NCI-H460 (cell line): ENCODE data around the gene APOD. TPM values are rescaled to one million over a fixed set of nuclear protein-coding genes. Genes with fewer than 3 reads are reported as not detected.
"Not testable (repeated sequence)": the region's sequence is repeated elsewhere in the genome, so short reads cannot be mapped to it uniquely, and the experiment has no call there.

Experiments used
- DNase-seq: peaks from one replicate; pipeline ENCODE4 v3.0.0-alpha.2; 2016; ENCODE audit warnings: low read depth; ENCODE audit errors: extremely low read depth
- polyA plus RNA-seq: library from polyadenylated mRNA; depleted of rRNA; stranded (reverse); fragments of >200 nt; gene quantifications from 2 replicates; pipeline ENCODE4 v1.2.3, GENCODE V29; 2014; cell fraction: nucleus; rRNA removed
- total RNA-seq: library from RNA; depleted of rRNA; stranded (reverse); fragments of >200 nt; shearing (Covaris generic); gene quantifications from 2 replicates; pipeline ENCODE4 v1.2.3, GENCODE V29; 2014; rRNA removed

APOD gene
- total RNA-seq = 0.15 TPM in 1 of 2 replicates, not detected in the other
- not detected in 2 replicates for polyA plus RNA-seq

DNA sequence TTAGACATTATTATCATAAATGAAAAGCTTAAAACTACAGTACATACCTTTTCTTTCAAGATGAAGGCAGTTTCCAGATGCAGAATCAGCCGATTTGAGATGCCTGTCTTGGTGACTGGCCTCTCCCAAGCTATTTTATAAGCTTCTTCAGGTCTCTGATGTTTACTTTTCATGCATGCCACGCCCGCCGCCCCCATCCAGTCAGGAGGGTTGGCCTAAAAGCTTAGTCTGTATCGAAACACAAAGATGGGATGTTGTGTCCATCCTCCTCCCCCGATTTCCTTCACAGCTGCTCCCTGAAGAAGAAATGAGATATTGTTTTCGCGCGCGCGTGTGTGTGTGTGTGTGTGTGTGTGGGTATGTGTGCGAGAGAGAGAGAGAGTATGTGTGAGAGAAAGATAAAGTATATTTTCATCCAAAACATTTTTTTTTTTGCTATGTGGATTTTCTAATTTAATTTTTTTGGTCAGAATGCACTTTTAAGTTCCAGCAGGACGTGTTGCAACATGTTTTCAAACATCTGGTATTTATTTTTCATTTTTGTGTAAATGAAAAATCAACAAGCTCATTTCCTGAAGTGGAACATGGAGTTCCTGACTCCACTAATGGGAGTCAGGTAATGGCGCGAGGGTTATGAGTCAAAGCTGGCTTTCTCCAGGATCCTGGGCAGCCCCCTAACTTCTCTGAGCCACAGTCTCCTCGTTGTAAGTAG lies at the start of gene APOD:
TSS of gene APOD (minus strand) at position 110 of the 712 bp plus-strand sequence. CDS start 4,479 bp downstream, outside the sequence.
- DNase-seq = no peak

DNA sequence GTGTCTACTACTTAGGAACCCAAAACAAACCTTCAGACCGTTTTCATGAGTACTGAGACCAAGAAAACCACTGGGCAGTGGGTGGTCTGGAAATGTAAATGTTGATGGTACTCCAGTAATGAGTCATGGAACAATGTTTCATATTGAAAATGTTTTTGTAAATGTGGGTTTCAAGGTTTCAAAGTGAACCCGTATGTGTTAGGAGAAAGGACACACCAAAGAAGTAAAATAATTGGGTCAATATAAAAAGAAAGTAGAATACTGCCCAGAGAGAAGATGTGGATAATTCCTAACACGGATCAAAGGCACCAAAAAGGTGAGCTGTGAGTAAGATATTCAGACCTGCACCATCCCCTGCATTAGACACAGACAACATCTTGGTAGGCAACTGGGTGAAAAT lies 49.6 kb upstream of the APOD start:
- DNase-seq = not testable (repeated sequence)

DNA sequence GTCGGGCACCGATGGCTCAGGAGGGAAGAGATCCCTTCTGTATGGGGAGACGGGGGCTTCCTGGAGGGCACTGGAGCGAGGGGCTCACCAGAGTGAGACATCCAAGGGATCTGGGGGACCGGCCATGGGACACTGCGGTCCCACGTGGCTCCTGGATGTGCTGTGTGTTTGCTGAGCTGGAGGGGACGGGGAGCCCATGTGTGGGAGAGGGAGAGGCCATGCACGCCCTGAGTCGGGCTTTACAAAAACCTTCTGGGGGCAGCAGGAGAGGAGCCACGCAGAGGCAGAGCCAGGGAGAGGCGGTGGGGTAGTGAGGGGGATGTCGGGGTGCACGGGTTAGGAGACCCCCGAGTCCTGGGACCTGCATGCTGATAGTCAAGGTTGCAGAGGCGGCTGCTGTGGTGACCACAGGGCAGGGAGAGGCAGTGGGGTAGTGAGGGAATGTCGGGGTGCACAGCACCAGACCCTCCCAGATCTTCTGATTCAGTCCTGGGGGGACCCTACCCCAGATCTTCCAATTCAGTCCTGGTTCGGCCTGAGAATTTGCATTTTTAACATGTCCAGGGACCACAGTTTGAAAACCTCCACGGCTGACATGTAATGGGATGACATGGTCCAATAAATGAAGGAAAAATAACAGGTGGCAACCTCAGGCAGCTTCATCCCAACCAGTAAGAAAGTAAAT lies 48.9 kb upstream of the APOD start:
- not testable (repeated sequence) for DNase-seq

DNA sequence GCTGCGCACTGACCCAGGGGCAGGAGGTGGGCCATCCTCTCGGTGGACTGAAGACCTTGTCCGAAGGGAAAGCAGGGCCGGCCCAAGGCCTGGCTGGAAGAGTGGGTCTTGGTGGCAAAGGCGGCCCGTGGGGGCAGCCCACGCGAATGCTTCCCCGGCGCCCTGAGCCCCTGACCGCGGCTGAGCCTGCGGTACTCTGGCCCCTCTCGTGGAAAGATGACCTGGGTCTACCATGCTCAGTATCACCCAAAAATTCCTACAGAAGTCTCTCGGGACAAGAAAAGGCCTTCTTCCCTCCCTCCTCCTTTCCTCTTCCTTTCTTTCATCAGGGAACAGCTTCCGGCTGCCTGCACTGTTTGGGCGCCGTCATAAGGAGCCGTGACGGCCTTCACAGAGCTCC lies 48.3 kb upstream of the APOD start:
- not testable (repeated sequence) for DNase-seq

DNA sequence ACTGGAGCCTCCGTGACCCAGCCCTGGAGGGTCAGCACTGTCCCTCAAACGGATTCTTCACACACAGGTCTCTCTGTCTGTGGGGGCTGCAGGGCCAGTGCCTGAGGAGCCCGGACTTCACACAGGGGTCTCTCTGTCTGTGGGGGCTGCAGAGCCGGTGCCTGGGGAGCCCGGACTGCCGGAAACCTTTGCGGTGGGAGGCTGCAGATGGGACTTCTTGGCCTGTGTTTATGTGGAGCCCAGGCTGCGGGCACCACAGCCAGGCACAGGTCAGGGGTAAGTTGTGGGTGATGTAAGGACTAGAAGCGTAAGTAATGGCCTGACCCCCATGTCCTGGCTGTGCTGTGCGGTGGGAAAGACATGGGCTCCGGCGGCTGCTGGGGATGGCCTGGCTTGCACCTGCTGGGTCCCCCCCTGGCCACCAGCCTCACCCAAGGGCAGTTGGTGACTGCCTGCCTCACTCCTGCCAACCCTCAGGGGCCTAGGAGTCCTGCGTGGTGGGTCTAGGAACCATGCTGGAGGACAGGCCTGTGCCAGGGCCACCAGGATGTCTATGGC lies 47.3 kb upstream of the APOD start:
- DNase-seq = not testable (repeated sequence)

DNA sequence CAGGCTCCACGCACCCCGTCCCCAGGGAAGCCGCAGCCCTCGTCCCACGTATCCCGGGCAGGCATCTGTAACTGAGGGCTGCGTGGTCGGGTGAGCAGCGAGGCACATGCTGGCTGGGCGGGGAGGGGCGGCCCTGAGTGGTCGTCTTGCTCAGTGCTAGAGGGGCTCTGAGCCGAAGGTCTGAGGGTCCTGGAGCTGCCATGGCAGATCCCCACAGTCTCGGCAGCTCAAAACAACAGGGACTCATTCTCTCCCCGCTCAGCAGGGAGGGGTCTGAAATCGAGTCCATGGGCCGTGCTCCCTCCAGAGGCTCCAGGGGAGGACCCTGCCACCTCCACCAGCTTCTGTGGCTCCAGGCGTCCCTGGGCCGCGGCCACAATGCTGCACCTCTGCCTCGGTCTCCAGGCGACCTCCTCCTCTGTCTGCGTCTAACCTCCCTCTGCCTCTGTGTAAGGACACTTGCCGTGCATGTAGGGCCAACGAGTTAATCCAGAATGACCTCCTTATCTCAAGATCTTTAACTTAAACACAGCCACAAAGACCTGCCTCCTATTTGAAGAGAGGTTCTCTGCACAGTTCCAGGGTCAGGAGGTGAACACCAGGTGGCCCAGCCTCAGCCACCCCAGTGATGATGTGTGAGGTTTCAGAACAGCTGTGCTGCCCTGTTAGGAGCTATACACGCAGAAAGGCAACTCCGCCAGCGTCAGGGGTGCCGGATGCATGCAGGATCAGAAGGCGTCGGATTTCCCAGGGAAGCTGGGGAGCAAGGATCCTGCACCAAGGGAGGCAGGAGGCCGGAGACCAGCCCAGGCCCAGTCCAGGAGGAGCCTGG lies 46.6 kb upstream of the APOD start:
- DNase-seq = not testable (repeated sequence)

DNA sequence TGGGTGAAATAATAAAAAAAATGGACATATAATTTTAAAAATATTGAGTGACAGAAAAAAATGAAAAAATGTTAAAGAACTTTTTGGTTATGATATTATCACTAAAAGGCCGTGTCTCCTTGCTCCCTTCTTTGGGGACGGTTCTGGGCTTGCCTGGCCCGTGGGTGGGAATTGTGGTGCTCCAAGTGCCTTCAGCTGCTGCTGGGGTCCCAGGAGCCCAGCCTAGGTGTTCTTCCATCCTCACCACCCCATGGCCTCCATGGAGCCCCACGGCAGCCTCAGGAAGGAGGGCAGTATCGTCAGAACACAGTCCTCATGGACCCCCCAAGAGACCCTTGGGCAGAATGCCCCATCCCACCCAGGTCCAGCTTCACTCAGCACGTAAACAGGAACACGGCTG lies 45.9 kb upstream of the APOD start:
- not testable (repeated sequence) for DNase-seq

DNA sequence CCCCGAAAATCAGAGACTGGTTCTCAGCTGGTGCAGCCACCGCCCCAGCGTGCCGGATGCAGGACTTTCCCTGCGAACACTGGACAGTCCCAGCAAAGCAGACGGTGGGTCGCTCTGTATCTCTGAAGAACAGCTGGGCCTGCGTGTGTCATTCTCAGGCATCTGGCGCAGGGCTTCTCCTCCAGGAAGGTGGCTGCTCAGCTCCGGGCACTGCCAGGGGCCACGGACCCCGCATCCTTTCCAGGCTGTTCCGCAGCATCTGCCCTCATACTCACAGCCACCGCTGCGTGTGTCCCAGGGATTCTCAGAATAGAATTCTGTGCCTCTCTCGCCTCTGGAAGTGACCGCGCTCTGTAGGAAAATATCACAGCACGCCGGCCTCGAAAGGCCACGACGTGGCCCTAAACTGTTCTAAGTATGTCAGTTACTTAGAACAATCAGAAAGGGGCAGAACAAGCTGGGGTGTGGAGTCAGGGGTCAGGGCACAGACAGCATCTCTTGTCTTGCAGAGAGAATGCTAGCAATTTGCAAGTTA lies 44.7 kb upstream of the APOD start:
- DNase-seq = not testable (repeated sequence)

DNA sequence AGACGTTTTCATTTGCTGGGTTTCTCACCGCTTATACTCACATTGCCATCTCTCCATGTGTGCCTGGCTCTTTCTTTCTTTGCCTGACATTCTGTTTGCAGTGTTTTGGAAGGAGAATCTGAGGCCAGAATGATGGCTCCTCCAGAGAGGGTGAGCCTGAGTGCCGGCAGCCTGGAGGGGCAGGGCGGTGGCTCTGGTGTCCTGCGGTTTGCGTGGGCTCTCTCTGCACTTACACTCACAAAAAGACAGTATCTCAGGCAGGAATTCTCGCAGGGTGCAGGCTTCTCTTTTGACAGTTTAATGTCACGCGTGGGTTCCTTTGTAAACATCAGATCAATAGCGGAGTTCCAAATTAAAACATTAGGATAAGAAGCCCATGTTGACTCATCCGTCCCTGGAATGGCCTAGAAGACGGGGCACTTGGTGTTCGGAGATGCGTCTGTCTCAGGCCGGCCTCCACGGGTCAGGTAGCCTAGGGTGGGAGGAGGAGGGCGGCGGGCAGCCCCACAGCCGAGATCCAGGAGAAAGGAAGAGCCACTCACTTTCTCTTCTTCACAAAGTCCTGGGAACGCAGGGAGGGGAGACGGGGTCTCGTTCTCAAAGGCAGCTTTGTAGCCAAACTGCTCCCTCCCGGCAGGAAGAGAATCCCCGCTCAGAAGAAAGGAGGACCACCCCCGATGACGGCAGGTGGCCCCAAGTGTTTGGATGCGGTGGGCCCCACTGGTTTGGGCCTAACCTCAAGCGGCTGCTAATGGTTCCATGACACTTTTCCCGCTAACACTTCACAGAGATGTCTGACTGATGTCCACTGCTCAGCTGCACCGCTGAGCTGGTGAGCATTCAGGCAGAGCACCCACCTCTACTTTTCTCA lies 44.0 kb upstream of the APOD start:
- not testable (repeated sequence) for DNase-seq

DNA sequence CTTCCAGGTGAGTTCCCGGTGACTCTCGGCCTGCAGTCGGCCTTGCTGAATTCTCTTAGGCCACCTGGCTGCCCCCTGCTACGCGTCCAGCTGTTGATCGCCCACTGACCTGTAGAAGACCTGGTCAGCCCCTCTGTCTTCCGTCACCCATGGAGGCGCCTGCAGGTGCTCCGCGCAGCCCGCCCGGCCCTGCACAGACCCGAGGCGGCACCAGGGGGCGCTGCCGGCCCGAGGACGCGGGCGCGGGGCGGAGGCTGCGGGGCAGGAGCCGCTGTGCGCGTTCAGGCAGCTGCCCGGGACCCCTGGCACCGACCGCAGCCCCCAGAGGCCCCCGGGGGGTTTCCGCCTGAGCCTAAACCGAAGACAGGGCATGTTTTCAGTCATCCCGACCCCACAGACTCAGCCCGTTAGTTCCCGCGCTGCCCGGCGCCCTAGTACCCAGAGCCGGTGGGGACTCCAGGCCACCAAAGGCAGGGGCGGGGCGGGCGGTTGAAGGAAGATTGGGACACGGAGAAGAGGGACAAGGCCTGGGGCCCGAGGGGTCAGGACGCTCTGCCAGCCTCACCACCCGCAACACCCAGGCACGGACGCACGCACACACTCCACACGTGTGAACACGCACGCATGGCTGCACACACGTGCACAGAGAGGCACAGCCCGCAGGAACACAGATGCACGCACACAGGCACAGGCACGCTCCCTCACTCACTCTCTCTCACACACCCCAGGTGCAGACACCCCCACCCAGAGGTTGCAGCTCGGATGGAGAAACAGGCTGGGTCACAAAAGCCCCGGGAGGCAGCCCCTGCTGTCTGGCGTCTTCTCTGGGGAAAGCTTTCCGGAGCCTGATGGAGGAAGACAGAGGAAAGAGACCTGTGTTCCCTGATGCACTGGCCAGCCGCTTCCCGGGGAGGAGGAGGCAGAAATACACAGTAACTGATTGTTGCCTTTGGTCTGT lies 41.1 kb upstream of the APOD start:
- DNase-seq = not testable (repeated sequence)

DNA sequence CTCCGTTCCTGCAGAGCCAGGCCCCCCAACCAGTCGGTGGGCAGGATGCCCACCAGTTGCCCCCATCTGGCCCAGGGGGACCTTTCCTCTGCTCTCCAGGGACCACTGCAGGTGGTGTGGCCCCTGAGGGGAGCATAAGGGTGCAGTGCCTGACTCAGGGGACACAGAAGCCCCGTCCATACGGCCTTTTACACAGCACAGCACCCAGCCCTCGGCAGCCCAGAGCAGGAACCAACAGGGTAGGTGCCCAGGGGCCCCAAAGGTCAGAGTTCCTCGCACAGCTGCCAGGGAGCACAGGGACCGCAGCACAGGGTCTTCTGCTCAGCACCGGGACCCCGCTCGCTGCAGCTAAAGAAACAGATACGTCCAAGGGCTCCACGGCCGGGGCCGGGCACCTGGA lies 40.4 kb upstream of the APOD start:
- not testable (repeated sequence) for DNase-seq

DNA sequence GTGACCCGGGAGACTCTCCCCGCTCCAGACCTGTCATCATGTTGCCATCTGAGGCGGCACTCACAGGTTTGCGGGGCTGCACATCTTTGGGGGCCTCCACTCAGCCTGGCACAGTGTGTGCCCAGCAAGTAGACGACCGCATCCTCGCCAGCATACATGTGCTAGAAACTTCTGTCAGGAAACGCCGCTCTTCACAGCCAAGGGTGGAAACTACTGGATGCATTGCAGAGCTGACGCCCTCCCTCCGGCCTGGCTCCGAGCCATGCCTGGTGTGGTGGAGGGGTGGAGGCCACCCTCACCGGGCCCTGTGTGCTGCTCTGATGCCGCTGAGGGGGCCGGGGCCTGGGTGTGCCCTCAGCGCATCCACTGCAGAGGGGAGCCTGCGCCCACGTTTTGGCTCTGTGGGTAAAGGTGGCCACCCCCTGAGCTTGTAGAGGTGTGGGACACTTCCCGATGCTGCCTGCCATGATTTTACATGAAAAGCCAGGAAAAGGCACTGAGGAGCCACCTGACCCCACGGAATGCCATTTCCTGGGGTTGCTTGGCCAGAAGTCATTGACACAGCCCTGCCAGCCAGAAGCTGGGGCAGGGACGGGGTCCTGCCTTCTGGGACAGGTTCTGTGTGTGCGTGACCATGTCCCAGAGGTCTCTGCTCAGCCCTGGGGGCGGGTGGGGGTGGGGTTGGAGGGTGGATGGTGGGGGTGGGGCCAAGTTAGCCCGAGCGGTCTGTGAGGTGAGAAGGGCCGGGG lies 39.7 kb upstream of the APOD start:
- not testable (repeated sequence) for DNase-seq

DNA sequence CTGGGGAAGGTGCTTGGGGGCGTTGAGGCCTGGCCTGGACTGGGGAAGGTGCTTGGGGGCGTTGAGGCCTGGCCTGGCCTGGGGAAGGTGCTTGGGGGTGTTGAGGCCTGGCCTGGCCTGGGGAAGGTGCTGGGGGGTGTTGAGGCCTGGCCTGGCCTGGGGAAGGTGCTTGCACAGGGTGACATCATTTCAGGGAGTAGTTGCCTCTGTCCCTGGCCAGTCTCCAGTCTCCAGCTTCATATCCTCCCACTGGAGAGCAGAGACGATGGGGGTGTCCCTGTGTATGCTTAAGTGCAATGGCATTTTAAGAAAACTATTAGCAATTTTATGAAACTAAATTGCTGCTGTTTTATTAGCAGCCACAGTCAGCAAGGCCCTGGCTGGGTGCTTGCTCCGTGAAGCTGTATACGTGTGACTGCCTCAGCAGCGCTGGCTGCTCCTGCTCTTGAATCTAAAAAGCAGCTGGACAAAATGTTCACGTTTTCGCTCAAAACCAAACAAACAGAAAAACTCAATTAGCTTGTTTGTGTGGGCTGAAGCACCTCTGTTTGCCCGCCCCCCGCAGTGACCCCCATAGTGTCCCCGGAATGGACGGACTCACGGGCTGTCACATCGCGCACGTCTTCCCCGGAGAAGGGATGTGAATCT lies 38.9 kb upstream of the APOD start:
- DNase-seq = not testable (repeated sequence)

DNA sequence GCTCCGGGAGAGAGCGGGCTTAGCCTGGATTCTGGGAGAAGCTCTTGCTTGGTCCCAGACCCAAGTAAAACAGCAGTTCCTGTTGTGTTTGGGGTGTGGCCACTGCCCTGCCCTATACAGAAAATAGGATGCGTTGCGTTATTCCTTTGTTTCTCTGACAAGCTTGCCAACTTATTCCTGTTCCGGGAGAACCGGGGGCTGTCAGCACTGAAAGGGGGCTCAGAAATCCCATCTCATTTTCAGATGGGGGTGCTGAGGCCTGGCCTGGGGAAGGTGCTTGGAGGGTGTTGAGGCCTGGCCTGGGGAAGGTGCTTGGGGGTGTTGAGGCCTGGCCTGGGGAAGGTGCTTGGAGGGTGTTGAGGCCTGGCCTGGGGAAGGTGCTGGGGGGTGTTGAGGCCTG lies 38.3 kb upstream of the APOD start:
- not testable (repeated sequence) for DNase-seq

DNA sequence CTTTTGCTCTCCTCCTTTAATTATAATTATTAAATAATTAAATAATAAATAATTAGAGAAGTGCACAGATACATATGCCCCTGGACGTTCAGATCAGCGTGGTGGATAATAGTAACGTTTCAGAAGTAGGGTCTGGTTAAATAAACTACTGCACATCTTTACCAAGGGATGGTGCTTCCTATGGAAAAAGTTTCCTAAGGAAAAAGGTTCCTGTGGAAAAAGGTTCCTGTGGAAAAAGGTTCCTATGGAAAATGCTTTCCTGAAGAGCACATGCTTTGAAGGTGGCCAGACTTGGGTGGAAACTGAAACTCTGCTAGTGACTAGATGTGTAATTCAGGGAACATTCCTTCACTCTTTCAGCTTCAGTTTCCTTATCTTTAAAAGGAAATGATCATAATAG lies 37.4 kb upstream of the APOD start:
- not testable (repeated sequence) for DNase-seq

DNA sequence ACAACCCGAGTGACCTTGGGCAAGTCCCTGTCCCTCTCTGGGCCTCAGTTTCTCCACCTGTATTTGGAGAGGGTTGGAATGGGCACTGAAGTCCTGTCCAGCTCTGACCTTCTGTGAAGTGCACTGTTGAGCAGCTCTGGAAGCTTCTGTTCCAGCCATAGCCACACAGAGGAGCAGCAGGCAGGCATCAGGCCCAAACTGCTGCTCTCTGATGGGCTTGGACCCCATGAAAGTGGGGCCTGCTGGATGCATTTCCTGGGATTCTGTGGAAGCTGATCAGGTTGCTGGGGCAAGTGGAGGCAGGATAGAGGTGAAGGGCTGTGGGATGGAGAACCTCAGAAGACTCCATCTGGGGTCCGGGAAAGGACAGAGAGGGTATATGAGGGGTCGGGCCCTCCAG lies 36.7 kb upstream of the APOD start:
- DNase-seq = not testable (repeated sequence)
